Upper lobe of left lung (tissue), 4 donors: ENCODE measurements around the gene ANKRD13C.

Source experiments
- EP300 ChIP-seq, 4 donors: sonication (generic); formaldehyde crosslinking; IDR thresholded peaks; one replicate each; pipeline ENCODE4 v1.5.1; 2017; ENCODE audit warnings: antibody characterized with exemption in 4 of 4, control low read depth in 2 of 4
- POLR2A ChIP-seq, 4 donors: fragments of 450-650 bp; IDR thresholded peaks; one replicate each; pipeline ENCODE4 v1.5.1; 2016 to 2017; ENCODE audit warnings: antibody characterized with exemption in 4 of 4, mild to moderate bottlenecking in 2 of 4
- POLR2AphosphoS5 ChIP-seq, 2 donors: sonication (generic); formaldehyde crosslinking; IDR thresholded peaks; one replicate each; pipeline ENCODE4 v1.5.1; 2017; ENCODE audit warnings: antibody characterized with exemption in 2 of 2
- TF ChIP-seq, protein P1 (sequence below), 6 experiments: fragments of 450-650 bp in 4 of 6; fragments of 200-600 bp in 2 of 6; sonication (generic) in 2 of 6; IDR thresholded peaks; one replicate each; pipeline ENCODE4 v1.5.1; 2016 to 2019; ENCODE audit warnings: antibody characterized with exemption in 6 of 6

- TF ChIP-seq, protein P1, sequence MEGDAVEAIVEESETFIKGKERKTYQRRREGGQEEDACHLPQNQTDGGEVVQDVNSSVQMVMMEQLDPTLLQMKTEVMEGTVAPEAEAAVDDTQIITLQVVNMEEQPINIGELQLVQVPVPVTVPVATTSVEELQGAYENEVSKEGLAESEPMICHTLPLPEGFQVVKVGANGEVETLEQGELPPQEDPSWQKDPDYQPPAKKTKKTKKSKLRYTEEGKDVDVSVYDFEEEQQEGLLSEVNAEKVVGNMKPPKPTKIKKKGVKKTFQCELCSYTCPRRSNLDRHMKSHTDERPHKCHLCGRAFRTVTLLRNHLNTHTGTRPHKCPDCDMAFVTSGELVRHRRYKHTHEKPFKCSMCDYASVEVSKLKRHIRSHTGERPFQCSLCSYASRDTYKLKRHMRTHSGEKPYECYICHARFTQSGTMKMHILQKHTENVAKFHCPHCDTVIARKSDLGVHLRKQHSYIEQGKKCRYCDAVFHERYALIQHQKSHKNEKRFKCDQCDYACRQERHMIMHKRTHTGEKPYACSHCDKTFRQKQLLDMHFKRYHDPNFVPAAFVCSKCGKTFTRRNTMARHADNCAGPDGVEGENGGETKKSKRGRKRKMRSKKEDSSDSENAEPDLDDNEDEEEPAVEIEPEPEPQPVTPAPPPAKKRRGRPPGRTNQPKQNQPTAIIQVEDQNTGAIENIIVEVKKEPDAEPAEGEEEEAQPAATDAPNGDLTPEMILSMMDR (IDR thresholded peaks at IDR 0.05), result no peak
- TF ChIP-seq POLR2AphosphoS5 (IDR thresholded peaks at IDR 0.05) (no peak), POLR2A (IDR thresholded peaks at IDR 0.05) (no peak), EP300 (IDR thresholded peaks at IDR 0.05) (no peak)
These were observed 38.1 kb upstream of the ANKRD13C start for GRCh38 chr1:70392626-70393025.
